ENCODE data around the gene WWP2. TPM values are rescaled to one million over a fixed set of nuclear protein-coding genes. Genes with fewer than 3 reads are reported as not detected.

The WWP2 gene
- total RNA-seq, 1 experiment from 2014 or later: 22.8 TPM

DNA sequence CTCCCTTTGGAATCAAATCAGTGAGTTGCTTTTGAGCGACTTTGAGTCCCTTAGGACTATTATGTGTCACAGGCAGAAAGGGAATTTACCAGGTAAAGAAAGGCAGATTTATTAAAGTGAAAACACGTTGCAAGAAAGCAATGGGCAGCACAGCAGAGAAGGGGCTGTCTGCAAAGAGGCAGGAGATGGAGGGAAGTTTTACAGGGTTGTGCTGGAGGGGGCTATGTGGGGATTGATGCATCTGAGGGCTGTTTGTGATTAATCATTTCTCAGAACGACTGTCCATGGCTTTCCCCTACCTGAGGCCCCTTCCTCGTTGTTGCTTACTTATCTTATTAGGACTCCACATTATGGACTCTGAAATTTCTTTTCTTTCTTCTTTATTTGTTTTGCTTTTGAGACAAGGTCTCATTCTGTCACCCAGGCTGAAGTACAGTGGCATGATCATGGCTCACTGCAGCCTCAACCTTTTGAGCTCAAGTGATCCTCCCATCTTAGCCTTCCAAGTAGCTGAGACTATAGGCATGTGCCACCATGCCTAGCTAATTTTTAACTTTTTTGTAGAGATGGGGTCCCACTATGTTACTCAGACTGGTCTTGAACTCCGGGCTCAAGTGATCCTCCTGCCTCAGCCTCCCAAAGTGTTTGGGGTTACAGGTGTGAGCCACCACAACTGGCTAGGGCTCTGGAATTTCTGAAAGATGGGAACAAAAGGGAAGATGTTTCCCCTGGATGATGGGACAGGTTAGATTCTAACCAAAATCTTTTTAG lies 5.5 kb downstream of the WWP2 start:
- DNase-seq (ENCODE audit: low read depth, low spot score): no peak
- in situ Hi-C loops (cut with HindIII; ENCODE audit: low pct_unique_long_range_greater_than_20kb, low sequenced_read_pairs) (no loop called here), intact Hi-C loops (cut with micrococcal nuclease; ENCODE audit: unreplicated experiment) (no loop called here)
- Histone ChIP-seq H3K9me3 (ENCODE audit: control insufficient read depth, insufficient read depth, low read depth, low read length) (no peaks in the 10 kb centered on the region), H3K36me3 (ENCODE audit: control insufficient read depth, insufficient read depth, low read length) (no peaks in the 10 kb centered on the region; the same call in 1 of the 2 replicates), H3K27ac (ENCODE audit: low read length) (no peak overlapping the region), H3K4me1 (ENCODE audit: control insufficient read depth, insufficient read depth, low read length) (peaks cover 7% of the 10 kb centered on the region), H3K27me3 (ENCODE audit: control insufficient read depth, insufficient read depth, low read length) (no peaks in the 10 kb centered on the region), H3K4me3 (ENCODE audit: low read depth in 2 of 2, low read length in 2 of 2) (no peak overlapping the region)
- no peak for ATAC-seq
- ChIA-PET POLR2A (interaction anchor here (0.6 kb wide), 1 partner anchor 44 kb away, joined by 7 read pairs; no protein-coding TSS in a partner anchor), CTCF (no interaction called here)
- no TSS peak for BruUV-seq (replicated peaks)
- TF ChIP-seq, protein P1, sequence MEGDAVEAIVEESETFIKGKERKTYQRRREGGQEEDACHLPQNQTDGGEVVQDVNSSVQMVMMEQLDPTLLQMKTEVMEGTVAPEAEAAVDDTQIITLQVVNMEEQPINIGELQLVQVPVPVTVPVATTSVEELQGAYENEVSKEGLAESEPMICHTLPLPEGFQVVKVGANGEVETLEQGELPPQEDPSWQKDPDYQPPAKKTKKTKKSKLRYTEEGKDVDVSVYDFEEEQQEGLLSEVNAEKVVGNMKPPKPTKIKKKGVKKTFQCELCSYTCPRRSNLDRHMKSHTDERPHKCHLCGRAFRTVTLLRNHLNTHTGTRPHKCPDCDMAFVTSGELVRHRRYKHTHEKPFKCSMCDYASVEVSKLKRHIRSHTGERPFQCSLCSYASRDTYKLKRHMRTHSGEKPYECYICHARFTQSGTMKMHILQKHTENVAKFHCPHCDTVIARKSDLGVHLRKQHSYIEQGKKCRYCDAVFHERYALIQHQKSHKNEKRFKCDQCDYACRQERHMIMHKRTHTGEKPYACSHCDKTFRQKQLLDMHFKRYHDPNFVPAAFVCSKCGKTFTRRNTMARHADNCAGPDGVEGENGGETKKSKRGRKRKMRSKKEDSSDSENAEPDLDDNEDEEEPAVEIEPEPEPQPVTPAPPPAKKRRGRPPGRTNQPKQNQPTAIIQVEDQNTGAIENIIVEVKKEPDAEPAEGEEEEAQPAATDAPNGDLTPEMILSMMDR (IDR thresholded peaks at IDR 0.05): no peak
- TF ChIP-seq TCF7L2 (IDR thresholded peaks at IDR 0.05; ENCODE audit: low read depth, low read length) (no peak), SIN3A (IDR thresholded peaks at IDR 0.05; ENCODE audit: borderline replicate concordance, insufficient read depth, low read depth, low read length) (no peak), POLR2AphosphoS5 (IDR thresholded peaks at IDR 0.05; ENCODE audit: low read depth, low read length) (no peak)
- TF ChIP-seq, protein P2, sequence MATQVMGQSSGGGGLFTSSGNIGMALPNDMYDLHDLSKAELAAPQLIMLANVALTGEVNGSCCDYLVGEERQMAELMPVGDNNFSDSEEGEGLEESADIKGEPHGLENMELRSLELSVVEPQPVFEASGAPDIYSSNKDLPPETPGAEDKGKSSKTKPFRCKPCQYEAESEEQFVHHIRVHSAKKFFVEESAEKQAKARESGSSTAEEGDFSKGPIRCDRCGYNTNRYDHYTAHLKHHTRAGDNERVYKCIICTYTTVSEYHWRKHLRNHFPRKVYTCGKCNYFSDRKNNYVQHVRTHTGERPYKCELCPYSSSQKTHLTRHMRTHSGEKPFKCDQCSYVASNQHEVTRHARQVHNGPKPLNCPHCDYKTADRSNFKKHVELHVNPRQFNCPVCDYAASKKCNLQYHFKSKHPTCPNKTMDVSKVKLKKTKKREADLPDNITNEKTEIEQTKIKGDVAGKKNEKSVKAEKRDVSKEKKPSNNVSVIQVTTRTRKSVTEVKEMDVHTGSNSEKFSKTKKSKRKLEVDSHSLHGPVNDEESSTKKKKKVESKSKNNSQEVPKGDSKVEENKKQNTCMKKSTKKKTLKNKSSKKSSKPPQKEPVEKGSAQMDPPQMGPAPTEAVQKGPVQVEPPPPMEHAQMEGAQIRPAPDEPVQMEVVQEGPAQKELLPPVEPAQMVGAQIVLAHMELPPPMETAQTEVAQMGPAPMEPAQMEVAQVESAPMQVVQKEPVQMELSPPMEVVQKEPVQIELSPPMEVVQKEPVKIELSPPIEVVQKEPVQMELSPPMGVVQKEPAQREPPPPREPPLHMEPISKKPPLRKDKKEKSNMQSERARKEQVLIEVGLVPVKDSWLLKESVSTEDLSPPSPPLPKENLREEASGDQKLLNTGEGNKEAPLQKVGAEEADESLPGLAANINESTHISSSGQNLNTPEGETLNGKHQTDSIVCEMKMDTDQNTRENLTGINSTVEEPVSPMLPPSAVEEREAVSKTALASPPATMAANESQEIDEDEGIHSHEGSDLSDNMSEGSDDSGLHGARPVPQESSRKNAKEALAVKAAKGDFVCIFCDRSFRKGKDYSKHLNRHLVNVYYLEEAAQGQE (IDR thresholded peaks at IDR 0.05; ENCODE audit: insufficient read depth in 1 of 2, low read depth in 2 of 2, low read length in 1 of 2): no peak

- BruUV-seq (replicated peaks): no TSS peak
- no peaks in the 10 kb centered on the region for H3K36me3 ChIP-seq (ENCODE audit: control insufficient read depth, insufficient read depth, low read length)
- no peak overlapping the region for H3K27ac ChIP-seq (ENCODE audit: low read length)
- CTCF ChIA-PET: no interaction called here
- no peak for ATAC-seq
- intact Hi-C loops (cut with micrococcal nuclease; ENCODE audit: unreplicated experiment): no loop called here
- H3K4me1 ChIP-seq (ENCODE audit: control insufficient read depth, insufficient read depth, low read length): 0 out of 2 replicates have a peak, but pooled peaks cover under 1% of the 10 kb centered on the region
- TF ChIP-seq, protein P2 (IDR thresholded peaks at IDR 0.05; ENCODE audit: insufficient read depth in 1 of 2, low read depth in 2 of 2, low read length in 1 of 2): no peak
- no peak for TF ChIP-seq POLR2AphosphoS5 (IDR thresholded peaks at IDR 0.05; ENCODE audit: low read depth, low read length)
- no peak for TF ChIP-seq TCF7L2 (IDR thresholded peaks at IDR 0.05; ENCODE audit: low read depth, low read length)
- TF ChIP-seq SIN3A (IDR thresholded peaks at IDR 0.05; ENCODE audit: borderline replicate concordance, insufficient read depth, low read depth, low read length): no peak
- TF ChIP-seq, protein P1 (IDR thresholded peaks at IDR 0.05): no peak
- no peak overlapping the region for H3K4me3 ChIP-seq (ENCODE audit: low read depth in 2 of 2, low read length in 2 of 2)
- H3K27me3 ChIP-seq (ENCODE audit: control insufficient read depth, insufficient read depth, low read length): no peaks in the 10 kb centered on the region
- in situ Hi-C loops (cut with HindIII; ENCODE audit: low pct_unique_long_range_greater_than_20kb, low sequenced_read_pairs): no loop called here
- POLR2A ChIA-PET: no interaction called here
- H3K9me3 ChIP-seq (ENCODE audit: control insufficient read depth, insufficient read depth, low read depth, low read length): no peaks in the 10 kb centered on the region
- DNase-seq (ENCODE audit: low read depth, low spot score): no peak
Observed at GRCh38 chr16:69768666-69769065, 6.5 kb downstream of the WWP2 start.
